Neuronal stem cell (in vitro differentiated cells): Measurements from ENCODE around the gene CCDC124.

Experiments
- DNase-seq: peaks from one replicate; pipeline ENCODE4 v3.0.0-alpha.2; 2013; ENCODE audit warnings: low spot score
- H2AFZ ChIP-seq: one replicate; pipeline ENCODE4 v1.6.1; 2013; ENCODE audit warnings: mild to moderate bottlenecking, low read length, inconsistent platforms
- H2AK5ac ChIP-seq: 2 replicates; pipeline ENCODE4 v1.6.1; 2013; ENCODE audit warnings: low read depth, mild to moderate bottlenecking, inconsistent platforms, low read length, moderate library complexity, mixed read lengths
- H2BK120ac ChIP-seq: 2 replicates; pipeline ENCODE4 v1.6.1; 2013; ENCODE audit warnings: low read depth, mild to moderate bottlenecking, inconsistent platforms, low read length, moderate library complexity, mixed read lengths
- H2BK12ac ChIP-seq: one replicate; pipeline ENCODE4 v1.6.1; 2013; ENCODE audit warnings: low read length, inconsistent platforms
- H2BK15ac ChIP-seq: 2 replicates; pipeline ENCODE4 v1.6.1; 2013; ENCODE audit warnings: mild to moderate bottlenecking, low read length, inconsistent platforms, mixed read lengths
- H2BK5ac ChIP-seq: one replicate; pipeline ENCODE4 v1.6.1; 2013; ENCODE audit warnings: inconsistent platforms, mild to moderate bottlenecking, low read length, moderate library complexity
- H3K14ac ChIP-seq: one replicate; pipeline ENCODE4 v1.6.1; 2013; ENCODE audit warnings: low read length, inconsistent platforms
- H3K18ac ChIP-seq: 2 replicates; pipeline ENCODE4 v1.6.1; 2013; ENCODE audit warnings: low read length, inconsistent platforms
- H3K23ac ChIP-seq: 2 replicates; pipeline ENCODE4 v1.6.1; 2013; ENCODE audit warnings: low read depth, mild to moderate bottlenecking, mixed read lengths, low read length, inconsistent platforms; ENCODE audit not compliant: poor library complexity
- H3K27ac ChIP-seq: replicated peaks from 3 replicates; pipeline ENCODE4 v1.5.1; 2013; ENCODE audit warnings: low read length, inconsistent platforms
- H3K27me3 ChIP-seq, 3 experiments: 2 replicates each; pipeline ENCODE4 v1.6.1; 2013; ENCODE audit warnings: low read length in 3 of 3, mild to moderate bottlenecking in 2 of 3, inconsistent platforms in 1 of 3, low read depth in 1 of 3, mixed read lengths in 1 of 3, moderate library complexity in 1 of 3; ENCODE audit not compliant: control insufficient read depth in 3 of 3, insufficient read depth in 3 of 3
- H3K36me3 ChIP-seq, 2 donors: replicated peaks in 1 of 2; 2 replicates each; pipeline ENCODE4 v1.6.1; 2013; ENCODE audit warnings: low read length in 2 of 2; ENCODE audit not compliant: control insufficient read depth in 2 of 2, insufficient read depth in 2 of 2
- H3K4ac ChIP-seq: 2 replicates; pipeline ENCODE4 v1.6.1; 2013; ENCODE audit warnings: inconsistent platforms, mild to moderate bottlenecking, low read length, moderate library complexity
- H3K4me1 ChIP-seq, 2 donors: 1 replicate in 1 of 2; 2 replicates in 1 of 2; pipeline ENCODE4 v1.6.1; 2013; ENCODE audit warnings: low read length in 2 of 2, low read depth in 1 of 2; ENCODE audit not compliant: control insufficient read depth in 2 of 2, insufficient read depth in 1 of 2
- H3K4me2 ChIP-seq: one replicate; pipeline ENCODE4 v1.6.1; 2013; ENCODE audit warnings: mild to moderate bottlenecking, low read length, inconsistent platforms; ENCODE audit not compliant: insufficient read depth, poor library complexity, severe bottlenecking
- H3K4me3 ChIP-seq, 2 donors: 2 replicates each; pipeline ENCODE4 v1.5.1; 2013; ENCODE audit warnings: low read length in 2 of 2, mild to moderate bottlenecking in 2 of 2, inconsistent platforms in 1 of 2, moderate library complexity in 1 of 2
- H3K79me1 ChIP-seq: one replicate; pipeline ENCODE4 v1.6.1; 2013; ENCODE audit warnings: low read depth, mild to moderate bottlenecking, inconsistent platforms, low read length, moderate library complexity
- H3K9ac ChIP-seq: one replicate; pipeline ENCODE4 v1.6.1; 2013; ENCODE audit warnings: mild to moderate bottlenecking, low read depth, low read length, inconsistent platforms; ENCODE audit not compliant: poor library complexity
- H3K9me3 ChIP-seq, 2 donors: replicated peaks in 1 of 2; 2 replicates each; pipeline versions ENCODE3 to v1.6.1; 2013; ENCODE audit warnings: low read length in 2 of 2, mild to moderate bottlenecking in 2 of 2, inconsistent platforms in 1 of 2, low read depth in 1 of 2, mixed read lengths in 1 of 2, moderate library complexity in 1 of 2; ENCODE audit not compliant: control insufficient read depth in 2 of 2, insufficient read depth in 1 of 2
- H4K8ac ChIP-seq: one replicate; pipeline ENCODE4 v1.6.1; 2013; ENCODE audit warnings: low read depth, mild to moderate bottlenecking, inconsistent platforms, low read length, moderate library complexity
- H4K91ac ChIP-seq: one replicate; pipeline ENCODE4 v1.6.1; 2013; ENCODE audit warnings: low read length, low read depth, mild to moderate bottlenecking, inconsistent platforms; ENCODE audit not compliant: poor library complexity
- WGBS, 2 donors: extraction: QIAGEN DNeasy Blood & Tissue Kit; methylation state at CpG; one replicate each; pipeline ENCODE4 v1.1.7; 2013; ENCODE audit warnings: missing lambda C conversion rate in 2 of 2, mixed read lengths in 1 of 2; ENCODE audit not compliant: insufficient read length in 2 of 2, insufficient replicate concordance in 1 of 2; ENCODE audit errors: extremely low coverage in 2 of 2; 5-methylcytosine and 5-hydroxymethylcytosine counted together

CCDC124 gene

DNA sequence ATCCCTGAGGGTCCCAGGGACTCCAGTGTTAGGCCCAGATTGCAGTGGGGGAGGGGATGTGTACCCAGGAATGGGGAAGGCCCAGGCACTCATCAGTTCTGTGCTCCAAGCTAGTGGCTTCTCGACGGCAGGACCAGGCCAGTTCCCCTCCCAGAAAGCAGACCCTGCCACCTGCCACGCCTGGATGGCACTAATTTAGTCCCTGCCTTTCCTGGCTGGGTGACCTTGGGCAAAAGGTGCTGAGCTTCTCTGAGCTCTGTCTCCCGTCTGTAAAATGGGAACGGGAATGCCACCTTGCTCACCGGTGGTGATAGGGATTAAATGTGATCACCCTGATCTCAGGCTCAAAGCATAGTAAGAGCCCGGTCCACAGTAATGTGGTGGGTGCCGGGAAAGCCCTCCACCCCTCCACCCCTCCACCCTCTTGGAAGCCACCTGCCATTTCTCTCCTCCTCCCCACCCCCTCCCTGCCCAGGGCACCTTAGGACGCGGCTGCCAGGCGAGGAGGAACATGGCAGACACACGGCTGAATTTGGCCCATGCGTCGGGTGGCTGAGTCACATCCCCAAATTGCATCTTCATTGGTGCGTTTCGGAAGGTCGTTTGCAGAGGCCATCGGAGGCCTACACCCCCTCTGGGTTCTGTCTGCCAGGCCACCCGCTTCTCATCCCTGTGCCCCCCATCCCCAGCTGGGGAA, 36.4 kb downstream of the CCDC124 start:
- Histone ChIP-seq H2BK12ac (no peak overlapping the region), H2BK5ac (peak overlapping the region; percentile 53), H3K4me1 (peaks cover 13 to 18% of the 10 kb centered on the region in 2 donors), H2BK15ac (peak overlapping the region; percentile 67), H3K14ac (no peak overlapping the region), H3K9ac (no peak overlapping the region), H3K4me2 (no peak overlapping the region), H3K79me1 (peaks cover 2% of the 10 kb centered on the region), H3K27me3 (peaks cover 0 to 30% (median 11%) of the 10 kb centered on the region in 3 experiments), H2AK5ac (peak overlapping the region; percentile 53), H3K18ac (peak overlapping the region; percentile 48), H3K36me3 (no peaks in the 10 kb centered on the region), H2AFZ (no peak overlapping the region), H2BK120ac (no peak overlapping the region), H3K23ac (peak overlapping the region; percentile 73), H3K9me3 (no peaks in the 10 kb centered on the region), H3K4me3 (no peak overlapping the region), H4K8ac (no peak overlapping the region), H4K91ac (no peak overlapping the region), H3K4ac (peak overlapping the region; percentile 23), H3K27ac (no peak overlapping the region)
- no CpG with 5 or more reads among the region's 19 CpGs for WGBS, 2 donors
- DNase-seq, result no peak

DNA sequence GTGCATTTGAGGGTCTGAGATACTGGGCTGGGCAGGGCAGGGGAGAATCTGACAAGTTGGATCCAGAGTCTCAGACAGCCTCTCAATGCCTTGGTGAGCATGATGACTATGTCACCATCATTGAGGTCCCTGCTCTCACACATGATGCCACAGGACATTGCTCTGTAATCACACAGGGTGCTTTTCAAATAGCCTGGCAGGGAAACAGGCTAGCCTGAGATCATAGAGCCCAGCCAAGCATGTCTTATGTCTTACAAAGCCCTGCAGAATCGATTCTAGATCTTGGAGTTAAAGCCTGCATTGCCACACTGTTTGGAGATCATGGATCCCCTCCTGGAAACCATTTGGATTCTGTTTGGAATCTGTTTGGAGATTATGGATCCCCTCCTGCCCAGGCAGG, 39.4 kb downstream of the CCDC124 start:
- DNase-seq, result no peak
- no CpG with 5 or more reads among the region's 1 CpG for WGBS, 2 donors
- Histone ChIP-seq H3K18ac (no peak overlapping the region), H3K79me1 (peaks cover 2% of the 10 kb centered on the region), H4K91ac (no peak overlapping the region), H2AK5ac (no peak overlapping the region), H2BK5ac (no peak overlapping the region), H3K14ac (no peak overlapping the region), H3K9ac (no peak overlapping the region), H3K4ac (no peak overlapping the region), H3K9me3 (no peaks in the 10 kb centered on the region), H2AFZ (no peak overlapping the region), H2BK120ac (no peak overlapping the region), H3K4me3 (no peak overlapping the region), H3K36me3 (peaks cover 0 to 9% of the 10 kb centered on the region in 2 donors), H3K27ac (no peak overlapping the region), H3K23ac (no peak overlapping the region), H3K4me1 (peaks cover 4 to 6% of the 10 kb centered on the region in 2 donors), H3K27me3 (peaks cover 0 to 13% (median 7%) of the 10 kb centered on the region in 3 experiments), H2BK15ac (no peak overlapping the region), H3K4me2 (no peak overlapping the region), H2BK12ac (no peak overlapping the region), H4K8ac (no peak overlapping the region)

DNA sequence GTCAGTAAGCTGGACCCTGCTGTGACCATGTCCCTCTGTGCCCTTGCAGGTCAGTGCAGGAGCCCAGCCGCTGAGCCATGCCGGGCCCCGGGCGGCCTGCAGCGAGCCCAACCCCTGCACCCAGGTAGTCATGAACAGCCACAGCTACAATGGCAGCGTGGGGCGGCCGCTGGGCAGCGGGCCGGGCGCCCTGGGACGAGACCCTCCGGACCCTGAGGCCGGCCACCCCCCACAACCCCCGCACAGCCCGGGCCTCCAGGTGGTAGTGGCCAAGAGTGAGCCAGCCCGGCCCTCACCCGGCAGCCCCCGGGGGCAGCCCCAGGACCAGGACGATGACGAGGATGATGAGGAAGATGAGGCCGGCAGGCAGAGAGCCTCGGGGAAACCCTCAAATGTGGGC, 40.9 kb downstream of the CCDC124 start:
- H3K79me1 ChIP-seq, result peaks cover 2% of the 10 kb centered on the region
- no peak overlapping the region for H3K4ac ChIP-seq
- H2AFZ ChIP-seq, result no peak overlapping the region
- WGBS, 2 donors, result no CpG with 5 or more reads among the region's 23 CpGs
- H2BK15ac ChIP-seq, result no peak overlapping the region
- H4K8ac ChIP-seq, result no peak overlapping the region
- H3K18ac ChIP-seq, result no peak overlapping the region
- H3K9me3 ChIP-seq, result no peaks in the 10 kb centered on the region
- peaks cover 0 to 9% of the 10 kb centered on the region in 2 donors for H3K36me3 ChIP-seq
- H3K23ac ChIP-seq, result peak overlapping the region; percentile 55
- H2BK12ac ChIP-seq, result no peak overlapping the region
- H2BK120ac ChIP-seq, result peak overlapping the region; percentile 47
- H3K9ac ChIP-seq, result no peak overlapping the region
- DNase-seq, result no peak
- no peak overlapping the region for H4K91ac ChIP-seq
- H3K4me3 ChIP-seq, result peak overlapping the region in 1 of 2 donors; percentile 55
- H3K14ac ChIP-seq, result no peak overlapping the region
- H3K27ac ChIP-seq, result no peak overlapping the region
- H2AK5ac ChIP-seq, result peak overlapping the region; percentile 43
- peaks cover 0 to 4% (median 0%) of the 10 kb centered on the region in 3 experiments for H3K27me3 ChIP-seq
- no peak overlapping the region for H3K4me2 ChIP-seq
- no peak overlapping the region for H2BK5ac ChIP-seq
- no peaks in the 10 kb centered on the region for H3K4me1 ChIP-seq

DNA sequence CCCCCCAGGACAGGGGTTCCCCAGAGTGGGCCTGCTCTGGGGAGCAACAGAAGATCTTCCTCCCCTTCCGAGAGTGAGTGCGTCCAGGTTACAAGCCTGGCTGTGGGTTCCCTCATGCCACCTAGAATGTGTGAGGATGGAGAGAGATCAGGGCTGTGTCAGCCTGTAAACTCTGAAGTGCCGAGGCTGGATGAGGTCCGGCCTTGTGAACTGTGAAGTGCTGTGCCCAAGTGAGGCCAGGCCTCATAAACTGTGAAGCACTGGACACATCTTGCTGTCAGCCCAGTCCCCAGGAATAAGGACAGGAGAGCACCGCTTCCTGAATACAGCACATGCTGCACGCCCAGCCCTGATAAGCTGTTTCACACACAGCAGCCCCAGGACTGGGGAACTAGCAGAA, 41.7 kb downstream of the CCDC124 start:
- Histone ChIP-seq H4K8ac (no peak overlapping the region), H2BK12ac (no peak overlapping the region), H2BK15ac (no peak overlapping the region), H3K36me3 (peaks cover 0 to 9% of the 10 kb centered on the region in 2 donors), H3K27me3 (no peaks in the 10 kb centered on the region), H2AFZ (no peak overlapping the region), H3K18ac (no peak overlapping the region), H3K14ac (no peak overlapping the region), H3K27ac (no peak overlapping the region), H3K9me3 (no peaks in the 10 kb centered on the region), H4K91ac (no peak overlapping the region), H3K23ac (no peak overlapping the region), H3K4me1 (no peaks in the 10 kb centered on the region), H3K4ac (no peak overlapping the region), H3K9ac (no peak overlapping the region), H2AK5ac (no peak overlapping the region), H2BK120ac (no peak overlapping the region), H3K4me3 (no peak overlapping the region), H3K4me2 (no peak overlapping the region), H2BK5ac (no peak overlapping the region), H3K79me1 (peaks cover 2% of the 10 kb centered on the region)
- DNase-seq, result no peak
- no CpG with 5 or more reads among the region's 6 CpGs for WGBS, 2 donors
